GM19455 (cell line): ENCODE measurements around the gene ST3GAL3.

Experiments used
- ATAC-seq: cut with Tn5 transposase; IDR thresholded peaks from one replicate; pipeline ENCODE4 v1.9.1; 2021; ENCODE audit not compliant: unreplicated experiment

Gene ST3GAL3, protein sequence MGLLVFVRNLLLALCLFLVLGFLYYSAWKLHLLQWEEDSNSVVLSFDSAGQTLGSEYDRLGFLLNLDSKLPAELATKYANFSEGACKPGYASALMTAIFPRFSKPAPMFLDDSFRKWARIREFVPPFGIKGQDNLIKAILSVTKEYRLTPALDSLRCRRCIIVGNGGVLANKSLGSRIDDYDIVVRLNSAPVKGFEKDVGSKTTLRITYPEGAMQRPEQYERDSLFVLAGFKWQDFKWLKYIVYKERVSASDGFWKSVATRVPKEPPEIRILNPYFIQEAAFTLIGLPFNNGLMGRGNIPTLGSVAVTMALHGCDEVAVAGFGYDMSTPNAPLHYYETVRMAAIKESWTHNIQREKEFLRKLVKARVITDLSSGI

DNA sequence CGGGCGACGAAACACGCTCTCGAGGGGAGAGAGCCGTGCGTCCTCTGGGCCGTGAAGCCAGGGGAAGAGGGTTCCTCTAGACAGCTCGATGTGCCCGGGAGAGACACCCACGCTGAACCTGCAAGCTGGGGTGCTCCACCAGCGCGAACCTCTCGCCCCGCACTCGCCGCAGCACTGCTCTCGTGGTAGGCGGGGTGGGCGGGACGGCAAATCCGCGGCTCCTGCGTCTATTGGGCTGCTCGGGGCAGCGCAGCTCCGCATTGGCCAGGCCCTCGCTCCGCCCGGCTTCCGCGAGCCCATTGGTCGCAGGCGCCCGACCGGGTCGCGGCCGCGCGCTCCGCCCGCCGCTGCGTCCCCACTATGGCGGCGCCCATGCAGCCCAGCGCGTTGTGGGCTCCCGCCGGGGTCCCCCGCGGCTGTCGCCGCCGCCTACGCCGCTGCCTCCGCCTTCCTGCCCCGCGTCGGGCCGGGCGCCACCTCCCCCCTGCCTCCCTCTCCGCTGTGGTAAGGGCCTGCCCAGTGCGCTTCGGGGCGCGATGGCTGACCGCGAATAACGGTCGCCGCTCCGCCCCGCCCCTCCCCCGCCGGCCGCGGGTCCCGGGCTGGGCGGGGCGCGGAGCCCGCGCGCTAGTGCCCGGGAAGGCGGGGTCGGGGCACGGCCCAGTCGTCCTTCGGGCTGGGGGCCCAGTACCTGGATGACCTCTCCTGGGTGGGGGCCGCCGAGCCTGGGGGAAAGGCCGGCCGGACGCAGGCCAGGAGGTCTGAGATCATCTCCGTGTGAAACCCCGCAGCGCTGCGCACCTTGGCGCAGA, at the start of gene ST3GAL3:
TSS of gene ST3GAL3 (plus strand) at position 347 of the 812 bp plus-strand sequence. CDS start 28,727 bp downstream, outside the sequence.
- peak; percentile 94 for ATAC-seq

DNA sequence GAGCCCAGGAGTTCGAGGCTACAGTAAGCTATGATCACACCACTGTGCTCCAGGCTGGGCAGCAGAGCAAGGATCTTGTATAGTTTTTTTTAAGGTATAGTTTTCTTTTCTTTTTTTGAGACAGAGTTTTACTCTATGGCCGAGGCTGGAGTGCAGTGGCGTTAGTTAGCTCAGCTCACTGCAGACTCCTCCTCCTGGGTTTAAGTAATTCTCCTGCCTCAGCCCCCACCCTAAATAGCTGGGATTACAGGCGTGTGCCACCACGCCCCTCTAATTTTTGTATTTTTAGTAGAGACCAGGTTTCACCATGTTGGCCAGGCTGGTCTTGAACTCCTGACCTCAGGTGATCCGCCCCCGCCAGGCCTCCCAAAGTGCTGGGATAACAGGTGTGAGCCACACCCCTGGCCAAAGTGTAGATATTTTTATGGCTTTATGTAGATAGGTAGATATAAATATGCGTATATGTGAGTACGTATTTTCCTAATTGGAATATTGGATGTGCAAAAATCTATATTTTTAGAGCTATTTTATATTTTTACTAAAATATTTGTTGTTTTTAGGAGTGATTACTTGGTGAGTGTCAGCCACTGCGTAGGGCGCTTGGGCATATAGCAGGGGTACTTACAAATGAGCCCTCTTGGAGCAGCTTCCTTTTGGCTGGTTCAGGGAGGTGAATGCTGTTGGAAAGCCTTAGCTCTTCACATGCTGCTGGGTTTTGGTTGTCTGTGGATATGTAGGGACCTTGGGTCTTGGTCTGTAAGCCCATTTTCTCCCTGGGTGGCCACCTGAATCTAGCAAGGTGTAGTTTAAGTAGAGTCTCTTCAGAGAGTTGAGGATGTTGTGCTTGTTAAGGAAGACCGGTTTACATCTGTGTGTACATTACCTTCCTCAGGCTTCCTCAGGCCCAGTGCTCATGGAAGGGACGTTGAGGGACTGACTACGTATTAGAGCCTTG, 47.8 kb upstream of the ST3GAL3 start:
- no peak for ATAC-seq

DNA sequence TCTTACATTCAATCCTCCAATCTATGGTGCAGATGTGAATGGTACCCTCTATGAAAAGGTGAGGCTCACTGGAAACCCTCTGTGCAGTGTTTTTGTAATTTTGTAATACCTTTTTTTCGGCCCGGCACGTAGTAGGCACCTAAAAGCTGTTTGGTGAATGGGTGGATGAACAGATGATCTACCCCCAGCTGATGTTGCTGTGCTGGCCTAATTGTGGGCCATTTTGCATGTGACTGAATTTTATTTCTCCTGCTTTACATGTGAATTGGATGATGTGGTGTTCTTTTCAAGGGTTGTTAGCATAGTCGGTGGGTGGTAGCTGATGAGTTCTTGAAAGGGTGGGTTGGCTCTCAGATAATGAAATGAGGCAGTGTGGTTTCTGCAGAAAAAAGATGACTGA, 47.0 kb upstream of the ST3GAL3 start:
- ATAC-seq: no peak

DNA sequence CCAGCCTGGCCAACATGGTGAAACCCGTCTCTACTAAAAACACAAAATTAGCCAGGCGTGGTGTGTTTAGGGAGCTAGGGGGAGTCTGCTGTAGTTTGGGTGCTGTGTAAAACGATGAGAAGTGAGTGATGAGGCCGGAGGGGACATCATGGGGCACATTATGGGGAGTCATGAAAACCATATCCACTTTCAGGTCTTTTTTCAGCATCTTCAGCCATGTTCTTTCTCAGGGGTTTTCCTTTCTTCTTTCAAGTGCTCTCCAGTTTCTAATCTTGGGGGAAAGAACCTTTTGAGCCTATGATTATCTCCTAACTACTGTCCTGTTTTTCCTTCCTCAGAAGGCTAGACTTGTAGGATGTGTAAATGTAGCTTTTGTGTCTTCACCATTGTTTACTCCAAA, 43.0 kb upstream of the ST3GAL3 start:
- ATAC-seq: no peak

DNA sequence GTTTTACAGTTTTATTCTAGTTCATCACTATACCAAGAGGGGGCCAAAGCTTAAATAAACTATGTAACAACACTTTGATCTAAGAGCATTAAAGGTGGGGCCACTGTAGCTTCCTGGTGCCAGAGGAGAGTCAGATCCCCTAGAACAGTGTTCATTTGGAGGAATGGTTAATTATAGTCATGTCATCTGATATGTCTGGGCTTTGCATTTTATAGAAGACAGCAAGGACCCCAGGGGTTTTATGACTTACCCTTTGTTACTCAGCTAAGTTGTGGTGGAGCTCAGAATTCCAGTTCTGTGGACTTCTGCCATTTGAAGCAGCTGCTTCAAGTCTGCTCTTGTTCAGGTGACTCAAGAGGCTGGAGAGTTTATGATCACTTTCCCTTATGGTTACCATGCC, 40.7 kb upstream of the ST3GAL3 start:
- no peak for ATAC-seq

DNA sequence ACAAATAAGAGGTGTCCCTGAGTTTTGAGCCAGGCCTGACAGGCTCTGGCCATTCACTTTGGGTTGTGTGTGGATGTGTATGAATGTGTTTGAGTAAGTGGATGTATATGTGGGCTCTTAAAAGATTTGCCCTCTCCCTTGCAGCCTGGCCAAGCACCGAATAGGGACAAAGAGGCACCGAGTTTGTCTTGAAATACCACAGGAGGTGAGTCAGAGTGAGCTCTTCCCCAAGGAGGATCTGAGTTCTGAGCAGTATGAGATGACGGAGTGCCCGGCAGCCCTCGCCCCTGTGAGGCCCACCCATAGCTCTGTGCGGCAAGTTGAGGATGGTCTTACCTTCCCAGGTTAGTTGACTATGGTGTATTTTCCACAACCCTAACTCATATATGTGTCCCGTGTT, 38.4 kb upstream of the ST3GAL3 start:
- no peak for ATAC-seq

DNA sequence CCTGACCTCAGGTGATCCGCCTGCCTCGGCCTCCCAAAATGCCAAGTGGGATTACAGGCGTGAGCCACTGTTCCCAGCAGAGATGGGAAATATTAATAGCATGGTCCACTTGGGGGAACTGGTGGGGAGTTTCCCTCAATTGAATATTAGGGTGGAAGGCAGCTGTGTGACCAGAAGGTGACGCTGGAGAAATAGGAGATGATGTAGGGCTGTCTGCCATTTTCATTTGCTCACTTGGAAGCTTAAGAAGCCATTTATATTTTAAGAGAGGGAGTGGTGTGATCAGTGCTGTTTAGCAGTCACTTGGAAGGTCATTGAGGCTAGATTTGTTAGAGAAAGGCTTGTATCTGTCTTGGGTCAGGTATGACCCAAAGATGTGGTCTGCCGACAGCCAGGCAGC, 37.5 kb upstream of the ST3GAL3 start:
- no peak for ATAC-seq

DNA sequence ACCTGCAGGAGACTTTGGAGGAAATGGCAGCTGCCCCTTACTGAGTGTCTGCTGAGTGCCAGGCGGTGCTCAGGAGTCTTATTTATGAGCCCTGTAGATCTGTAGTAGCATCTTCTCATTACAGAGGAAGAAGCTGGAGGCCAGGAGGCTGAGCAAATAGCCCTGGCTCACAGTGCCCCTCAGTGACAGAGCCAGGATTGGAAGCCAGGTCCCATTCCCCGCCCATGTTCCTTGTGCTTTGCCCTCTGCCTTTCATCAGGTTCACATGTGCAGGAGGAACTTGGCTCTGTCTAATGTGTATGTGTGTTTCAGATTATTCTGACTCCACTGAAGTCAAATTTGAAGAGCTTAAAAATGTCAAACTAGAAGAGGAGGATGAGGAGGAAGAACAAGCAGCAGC, 36.1 kb upstream of the ST3GAL3 start:
- ATAC-seq: no peak

DNA sequence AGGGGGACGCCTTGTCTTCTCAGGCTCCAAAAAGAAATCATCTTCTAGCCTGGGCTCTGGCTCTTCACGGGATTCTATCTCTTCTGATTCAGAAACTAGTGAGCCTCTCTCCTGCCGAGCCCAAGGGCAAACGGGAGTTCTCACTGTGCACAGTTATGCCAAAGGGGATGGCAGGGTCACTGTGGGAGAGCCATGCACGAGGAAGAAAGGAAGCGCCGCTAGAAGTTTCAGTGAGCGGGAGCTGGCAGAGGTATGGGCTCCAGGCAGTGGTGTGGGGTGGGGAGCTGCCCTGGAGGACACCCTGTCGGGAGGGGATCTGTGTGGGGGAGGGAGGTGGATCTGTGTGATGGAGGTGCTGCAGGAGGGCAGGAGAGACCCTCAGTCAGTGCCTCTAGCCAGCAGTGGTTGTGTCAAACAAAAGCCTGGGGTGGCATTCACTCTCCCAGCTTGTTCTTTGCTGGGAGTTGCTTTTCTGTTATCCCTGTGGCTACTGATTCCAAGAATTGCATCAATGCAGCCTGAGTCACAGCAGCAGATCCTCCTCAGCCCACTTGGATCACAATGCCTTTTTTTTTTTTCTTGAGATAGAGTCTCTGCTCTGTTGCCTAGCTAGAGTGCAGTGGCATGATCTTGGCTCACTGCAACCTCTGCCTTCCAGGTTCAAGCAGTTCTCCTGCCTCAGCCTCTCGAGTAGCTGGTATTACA, 35.6 kb upstream of the ST3GAL3 start:
- no peak for ATAC-seq

DNA sequence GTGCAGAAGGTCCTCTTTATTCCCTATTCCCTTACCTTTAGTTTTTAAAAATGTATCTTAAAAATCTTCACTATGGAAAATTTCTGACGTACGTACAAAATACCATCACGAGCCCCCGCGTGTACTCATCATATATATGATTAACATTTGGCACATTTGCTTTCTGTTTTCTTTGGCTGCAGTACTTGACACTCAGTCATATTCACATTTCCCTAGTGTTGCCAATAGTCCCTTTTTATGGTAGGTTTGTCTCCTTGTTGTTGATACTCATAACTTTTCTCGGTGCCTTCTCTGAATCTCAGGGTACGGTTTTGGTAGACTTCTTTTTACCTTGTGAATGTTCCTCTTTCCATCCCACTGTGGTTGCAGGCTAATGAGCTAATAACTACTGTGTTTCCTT, 34.1 kb upstream of the ST3GAL3 start:
- ATAC-seq: no peak

DNA sequence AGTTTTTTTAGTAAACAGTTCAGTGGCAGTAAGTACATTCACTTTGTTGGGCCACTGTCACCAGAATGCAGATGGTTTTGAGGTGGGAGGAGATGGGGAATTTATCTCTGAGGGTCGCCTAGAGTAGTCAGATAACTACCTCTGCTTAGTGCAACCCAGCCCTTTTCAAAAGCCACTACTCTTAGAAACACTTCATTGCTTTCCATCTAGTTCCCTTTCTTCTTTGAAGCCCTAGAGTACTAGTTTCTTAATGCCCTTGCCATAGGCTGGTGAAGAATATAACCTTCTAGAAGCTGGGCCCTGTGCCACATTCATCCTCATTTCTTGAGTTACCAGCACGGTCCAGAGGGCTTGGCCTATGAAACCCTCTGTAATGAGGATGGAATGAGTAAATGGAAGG, 28.4 kb upstream of the ST3GAL3 start:
- no peak for ATAC-seq

DNA sequence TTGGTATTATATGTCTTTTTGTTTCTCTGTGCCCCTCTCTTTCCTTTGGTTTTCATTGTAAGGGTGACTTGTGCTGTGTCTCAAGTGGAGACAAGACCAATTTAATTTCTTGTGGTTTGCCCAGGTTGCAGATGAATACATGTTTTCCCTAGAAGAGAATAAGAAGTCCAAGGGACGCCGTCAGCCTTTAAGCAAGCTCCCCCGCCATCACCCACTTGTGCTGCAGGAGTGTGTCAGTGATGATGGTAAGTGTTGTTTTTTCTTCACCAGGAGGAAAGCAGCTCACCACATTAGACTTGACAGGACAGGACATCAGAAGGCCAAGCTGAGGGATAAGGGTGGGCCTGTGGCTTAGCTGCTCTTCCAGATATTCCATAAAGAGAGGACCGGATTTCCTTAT, 23.8 kb upstream of the ST3GAL3 start:
- no peak for ATAC-seq

DNA sequence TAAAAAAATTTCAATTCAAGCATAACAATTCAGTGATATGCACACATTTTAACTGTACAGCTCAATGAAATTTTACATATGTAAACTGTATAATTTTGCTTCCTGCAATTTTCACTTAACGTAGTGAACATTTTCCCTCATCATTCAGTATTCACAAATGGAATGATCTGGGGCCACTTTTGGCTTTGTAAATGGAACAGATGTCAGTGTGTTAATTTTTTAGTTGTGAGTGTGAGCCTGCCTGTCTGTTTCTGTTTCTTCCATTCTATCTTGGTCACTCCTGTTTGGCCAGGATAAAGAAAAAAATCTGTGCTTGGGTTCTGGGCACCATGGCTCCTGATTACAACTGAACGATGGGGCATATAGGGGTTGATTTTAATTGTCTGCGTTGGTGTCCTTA, 20.5 kb upstream of the ST3GAL3 start:
- ATAC-seq: no peak

DNA sequence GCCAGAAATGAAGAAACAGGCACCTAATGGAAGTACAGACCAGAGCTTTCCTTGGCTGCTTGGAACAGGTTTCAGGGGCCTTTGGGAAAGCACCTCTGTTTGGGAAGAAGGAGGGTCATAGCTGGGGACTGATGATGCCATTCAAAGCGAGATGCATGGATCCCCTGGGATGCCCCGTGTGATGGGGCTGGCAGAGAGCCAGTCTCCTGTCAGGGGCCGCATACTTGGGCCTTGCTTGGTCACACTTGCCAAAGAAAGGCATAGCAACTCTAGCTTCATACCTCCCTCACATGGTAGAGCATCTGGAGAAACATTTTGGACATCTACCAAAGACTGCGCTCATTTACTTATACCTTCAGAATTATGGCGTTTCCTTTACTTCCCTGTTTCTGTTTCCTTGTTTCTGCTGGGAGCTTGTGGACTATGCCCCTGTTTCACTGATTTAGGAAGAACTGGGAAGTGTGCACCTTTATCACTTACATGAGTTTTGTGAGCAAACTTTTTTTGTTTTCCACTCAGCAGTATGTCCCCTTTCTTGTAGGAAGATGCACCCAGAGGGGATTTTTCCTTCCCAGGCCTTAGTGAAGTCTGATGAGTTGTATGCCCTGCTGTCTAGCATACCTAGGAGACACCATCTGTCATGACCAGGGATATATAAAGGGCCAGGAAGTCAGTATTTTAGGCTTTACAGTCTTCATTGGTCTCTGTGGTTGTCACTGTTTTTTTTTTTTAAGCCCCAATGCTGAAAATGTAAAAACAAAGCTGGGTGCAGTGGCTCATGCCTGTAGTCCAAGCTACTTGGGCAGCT, 19.8 kb upstream of the ST3GAL3 start:
- no peak for ATAC-seq

DNA sequence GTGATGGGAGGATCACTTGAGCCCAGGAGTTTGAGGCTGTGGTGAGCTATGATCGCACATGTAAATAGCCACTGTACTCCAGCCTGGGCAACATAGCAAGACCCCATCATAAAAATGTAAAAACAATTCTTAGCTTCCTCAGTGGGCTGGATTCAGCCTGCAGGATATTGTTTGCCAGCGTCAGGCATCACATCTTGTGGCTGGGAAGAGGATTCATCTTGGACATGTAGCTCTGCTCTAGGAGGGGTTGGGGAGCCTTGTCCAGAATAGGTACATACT, 19.3 kb upstream of the ST3GAL3 start:
- no peak for ATAC-seq

DNA sequence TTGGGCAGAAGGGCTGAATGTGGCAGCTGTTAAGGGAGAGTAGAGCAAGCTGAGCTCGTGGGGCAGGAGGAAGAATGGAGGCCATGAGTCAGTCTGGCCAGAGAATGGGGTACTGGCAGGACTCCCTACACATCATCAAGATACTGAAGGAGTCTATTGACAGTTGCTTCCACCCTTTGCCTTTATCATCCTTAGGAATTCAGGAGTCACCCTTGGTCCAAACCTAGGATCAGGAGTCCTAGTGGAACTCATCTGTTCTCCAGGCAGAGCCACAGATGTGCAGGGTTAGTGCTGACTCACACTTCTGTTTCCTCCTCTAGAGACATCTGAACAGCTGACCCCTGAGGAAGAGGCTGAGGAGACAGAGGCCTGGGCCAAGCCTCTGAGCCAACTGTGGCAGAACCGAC, 18.7 kb upstream of the ST3GAL3 start:
- no peak for ATAC-seq

DNA sequence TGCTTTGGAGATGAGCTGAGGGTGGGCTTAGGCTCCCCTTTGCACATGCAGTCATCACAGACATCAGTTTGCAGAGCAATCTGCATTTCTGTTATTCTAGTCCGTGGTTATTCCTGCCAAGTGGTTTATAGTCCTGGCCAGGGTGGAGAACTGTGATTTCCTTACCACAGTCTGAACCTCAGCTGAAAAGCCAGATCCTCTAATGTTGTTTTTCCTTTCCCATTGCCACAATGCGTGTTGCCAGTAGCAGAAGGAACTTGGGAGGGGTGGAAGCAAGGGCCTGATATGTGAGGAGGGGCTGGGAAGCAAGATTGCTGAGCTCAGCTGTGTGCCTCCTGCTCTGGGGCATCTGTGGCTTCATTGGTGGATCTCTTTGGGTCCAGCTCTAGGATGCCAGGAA, 18.0 kb upstream of the ST3GAL3 start:
- no peak for ATAC-seq

DNA sequence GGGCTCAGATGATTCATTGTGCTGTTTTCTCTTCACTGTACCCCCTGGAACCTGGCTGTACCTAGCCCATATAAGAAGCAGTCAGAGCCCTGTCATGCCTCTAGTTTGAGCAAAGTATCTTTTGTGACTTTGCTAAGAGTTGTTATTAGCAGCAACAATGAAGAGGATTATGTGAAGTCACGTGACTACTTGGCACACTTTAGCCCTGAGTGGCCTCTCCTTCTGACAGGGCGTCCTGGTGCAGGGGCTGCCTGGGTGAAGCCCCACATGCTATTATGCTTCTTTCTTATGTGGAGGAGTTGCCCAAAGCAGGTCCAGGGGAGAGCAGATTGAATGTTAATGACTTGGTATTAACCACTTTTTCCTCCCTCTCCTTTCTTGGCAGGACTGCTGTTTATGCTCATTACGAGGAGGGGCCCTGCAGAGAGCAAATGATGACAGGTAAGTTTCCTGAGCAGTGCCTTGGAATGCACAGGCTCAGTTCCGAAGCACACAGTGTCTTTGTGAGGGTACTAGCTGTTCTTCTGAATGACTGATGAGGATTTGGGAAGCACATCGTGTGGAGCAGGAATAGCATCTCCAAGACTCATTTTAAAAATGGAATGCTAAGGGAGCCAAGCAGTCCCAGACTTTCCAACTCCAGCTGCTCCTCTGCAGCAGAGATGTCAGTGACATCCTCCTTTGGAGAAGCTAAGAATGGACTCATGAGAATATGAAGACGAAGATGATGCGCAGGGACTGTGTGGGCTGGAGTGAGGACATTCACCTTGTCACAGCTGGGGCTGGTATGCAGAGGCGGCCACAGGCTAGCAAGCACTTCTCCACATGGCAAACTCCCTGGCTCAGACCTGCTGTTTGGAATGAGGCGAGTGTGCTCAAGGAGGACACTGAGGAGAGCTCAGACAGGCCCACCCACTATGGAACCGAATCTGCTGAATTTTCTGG, 15.2 kb upstream of the ST3GAL3 start:
- no peak for ATAC-seq

DNA sequence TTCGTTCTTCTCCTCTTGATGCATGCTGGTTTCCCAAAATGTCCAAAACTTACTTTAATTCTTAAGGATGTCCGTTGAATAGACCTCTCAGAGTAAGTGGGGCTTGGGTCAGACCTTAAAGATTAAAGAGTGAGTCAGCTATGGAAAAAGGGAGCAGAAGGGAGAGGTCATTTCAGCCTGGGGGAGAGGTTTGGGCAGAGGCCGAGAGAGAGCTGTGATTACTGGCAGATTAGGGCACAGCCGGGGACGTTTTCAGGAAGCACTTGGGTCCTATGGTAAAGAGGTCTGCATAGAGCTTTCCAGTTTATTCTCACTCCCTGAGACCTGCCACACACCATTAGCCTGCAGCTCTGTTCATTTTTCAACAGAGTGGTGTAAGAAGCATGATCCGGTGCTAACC, 14.0 kb upstream of the ST3GAL3 start:
- no peak for ATAC-seq
